Sciatic nerve (tissue), 2 donors: ENCODE results near the gene RGS18. TPM values are rescaled to one million over a fixed set of nuclear protein-coding genes. Genes with fewer than 3 reads are reported as not detected.

ENCODE experiments used
- ATAC-seq: fragments of 200-7000 bp; cut with Tn5 transposase; one replicate; pipeline ENCODE4 v1.9.1; 2020; ENCODE audit warnings: mild to moderate bottlenecking, moderate library complexity
- DNase-seq: peaks from one replicate; pipeline ENCODE4 v3.0.0-alpha.2; 2020; ENCODE audit warnings: low spot score
- intact Hi-C: fragments of 100-400 bp; cut with DNase I; formaldehyde crosslinking; loops from one replicate; pipeline ENCODE4 v1.14.2; 2022
- total RNA-seq: library from RNA; stranded (reverse); fragmentation: NEBNext Ultra II Directional; extraction: Animal tissue kit (Norgen Biotek cat#: 25700); gene quantifications from one replicate; pipeline ENCODE4 v1.2.1, GENCODE V29; 2021
- donor health status: DM: no; HTN: no; CAD: no.
- donor health status: DM: no; HTN: no; CAD: no.

RGS18 gene
- total RNA-seq, 1 donor from 2014 or later = 4.3 TPM

- no peak for DNase-seq
- no peak for ATAC-seq
- intact Hi-C loops = no loop called here
Observed at GRCh38 chr1:192235127-192235526, 76.9 kb downstream of the RGS18 start.

Other genes with a start within 250 kb of the RGS18 start
- gene RGS21, start 158.5 kb downstream of the RGS18 start, total RNA-seq = not detected